Ishikawa (cell line): Measurements from ENCODE around the gene CFAP161.

Experiments
- CEBPB ChIP-seq: IDR thresholded peaks from 2 replicates; pipeline ENCODE4 v1.6.1; 2012
- CREB1 ChIP-seq: IDR thresholded peaks from 2 replicates; pipeline ENCODE4 v1.6.1; 2012; ENCODE audit warnings: low read depth
- EGR1 ChIP-seq: IDR thresholded peaks from 2 replicates; pipeline ENCODE4 v1.6.1; 2012
- EP300 ChIP-seq: IDR thresholded peaks from 2 replicates; pipeline ENCODE4 v1.6.1; 2012; ENCODE audit warnings: borderline replicate concordance
- FOXM1 ChIP-seq: IDR thresholded peaks from 2 replicates; pipeline ENCODE4 v1.6.1; 2012; ENCODE audit warnings: low read depth, borderline replicate concordance
- NFIC ChIP-seq: IDR thresholded peaks from 2 replicates; pipeline ENCODE4 v1.6.1; 2012
- RAD21 ChIP-seq: IDR thresholded peaks from 2 replicates; pipeline ENCODE4 v1.6.1; 2012; ENCODE audit warnings: low read depth
- TAF1 ChIP-seq: IDR thresholded peaks from 2 replicates; pipeline ENCODE4 v1.6.1; 2012; ENCODE audit warnings: low read depth, mild to moderate bottlenecking
- TCF12 ChIP-seq: IDR thresholded peaks from 2 replicates; pipeline ENCODE4 v1.6.1; 2012; ENCODE audit warnings: low read depth
- TEAD4 ChIP-seq: IDR thresholded peaks from 2 replicates; pipeline ENCODE4 v1.6.1; 2012
- YY1 ChIP-seq: IDR thresholded peaks from 2 replicates; pipeline ENCODE4 v1.6.1; 2012; ENCODE audit warnings: low read depth
- ZBTB7A ChIP-seq: IDR thresholded peaks from 2 replicates; pipeline ENCODE4 v1.6.1; 2012; ENCODE audit warnings: low read depth
- TF ChIP-seq, protein P1 (sequence below): IDR thresholded peaks from 2 replicates; pipeline ENCODE4 v1.6.1; 2012; ENCODE audit warnings: low read depth, mild to moderate bottlenecking
- TF ChIP-seq, protein P2 (sequence below): IDR thresholded peaks from 2 replicates; pipeline ENCODE4 v1.6.1; 2012
- TF ChIP-seq, protein P3 (sequence below): IDR thresholded peaks from 2 replicates; pipeline ENCODE4 v1.6.1; 2012

CFAP161 gene

DNA sequence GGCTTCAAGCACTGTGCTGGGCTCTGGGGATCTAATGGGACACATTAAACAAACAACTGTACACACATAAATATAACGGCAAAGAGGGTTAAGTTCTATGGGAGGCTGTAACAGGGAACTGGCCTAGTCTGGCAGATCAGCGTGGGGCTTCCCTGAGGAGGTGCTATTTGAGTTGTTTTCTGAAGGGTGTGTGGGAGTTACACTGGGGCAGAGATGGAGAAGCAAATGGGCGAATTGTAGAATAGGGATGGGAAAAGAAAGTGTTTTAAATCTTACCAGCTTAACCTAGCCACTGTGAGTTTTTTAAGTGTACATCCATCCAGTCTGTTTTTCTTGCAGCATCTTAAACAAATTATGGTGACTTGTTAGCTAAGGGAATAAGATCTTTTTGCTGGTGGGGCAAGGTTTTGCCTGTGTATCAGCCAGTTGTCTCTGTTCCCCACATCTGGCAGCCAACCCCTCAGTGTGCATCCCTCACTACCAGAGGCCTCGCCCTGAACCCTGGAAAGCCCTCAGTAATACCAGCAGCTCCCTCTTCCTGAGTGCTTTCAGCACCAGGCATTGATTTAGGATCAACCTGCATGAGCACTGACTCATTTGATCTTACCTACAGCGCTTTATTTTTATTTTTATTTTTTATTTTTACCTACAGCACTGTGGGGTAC, 51.7 kb downstream of the CFAP161 start:
- TF ChIP-seq NFIC (no peak), FOXM1 (no peak), TCF12 (no peak), YY1 (no peak), CEBPB (no peak), TAF1 (no peak), ZBTB7A (no peak), CREB1 (no peak), EGR1 (no peak), TEAD4 (no peak), EP300 (no peak), RAD21 (no peak)
- TF ChIP-seq, protein P1, sequence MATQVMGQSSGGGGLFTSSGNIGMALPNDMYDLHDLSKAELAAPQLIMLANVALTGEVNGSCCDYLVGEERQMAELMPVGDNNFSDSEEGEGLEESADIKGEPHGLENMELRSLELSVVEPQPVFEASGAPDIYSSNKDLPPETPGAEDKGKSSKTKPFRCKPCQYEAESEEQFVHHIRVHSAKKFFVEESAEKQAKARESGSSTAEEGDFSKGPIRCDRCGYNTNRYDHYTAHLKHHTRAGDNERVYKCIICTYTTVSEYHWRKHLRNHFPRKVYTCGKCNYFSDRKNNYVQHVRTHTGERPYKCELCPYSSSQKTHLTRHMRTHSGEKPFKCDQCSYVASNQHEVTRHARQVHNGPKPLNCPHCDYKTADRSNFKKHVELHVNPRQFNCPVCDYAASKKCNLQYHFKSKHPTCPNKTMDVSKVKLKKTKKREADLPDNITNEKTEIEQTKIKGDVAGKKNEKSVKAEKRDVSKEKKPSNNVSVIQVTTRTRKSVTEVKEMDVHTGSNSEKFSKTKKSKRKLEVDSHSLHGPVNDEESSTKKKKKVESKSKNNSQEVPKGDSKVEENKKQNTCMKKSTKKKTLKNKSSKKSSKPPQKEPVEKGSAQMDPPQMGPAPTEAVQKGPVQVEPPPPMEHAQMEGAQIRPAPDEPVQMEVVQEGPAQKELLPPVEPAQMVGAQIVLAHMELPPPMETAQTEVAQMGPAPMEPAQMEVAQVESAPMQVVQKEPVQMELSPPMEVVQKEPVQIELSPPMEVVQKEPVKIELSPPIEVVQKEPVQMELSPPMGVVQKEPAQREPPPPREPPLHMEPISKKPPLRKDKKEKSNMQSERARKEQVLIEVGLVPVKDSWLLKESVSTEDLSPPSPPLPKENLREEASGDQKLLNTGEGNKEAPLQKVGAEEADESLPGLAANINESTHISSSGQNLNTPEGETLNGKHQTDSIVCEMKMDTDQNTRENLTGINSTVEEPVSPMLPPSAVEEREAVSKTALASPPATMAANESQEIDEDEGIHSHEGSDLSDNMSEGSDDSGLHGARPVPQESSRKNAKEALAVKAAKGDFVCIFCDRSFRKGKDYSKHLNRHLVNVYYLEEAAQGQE: no peak
- TF ChIP-seq, protein P2, sequence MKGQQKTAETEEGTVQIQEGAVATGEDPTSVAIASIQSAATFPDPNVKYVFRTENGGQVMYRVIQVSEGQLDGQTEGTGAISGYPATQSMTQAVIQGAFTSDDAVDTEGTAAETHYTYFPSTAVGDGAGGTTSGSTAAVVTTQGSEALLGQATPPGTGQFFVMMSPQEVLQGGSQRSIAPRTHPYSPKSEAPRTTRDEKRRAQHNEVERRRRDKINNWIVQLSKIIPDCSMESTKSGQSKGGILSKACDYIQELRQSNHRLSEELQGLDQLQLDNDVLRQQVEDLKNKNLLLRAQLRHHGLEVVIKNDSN: no peak
- TF ChIP-seq, protein P3, sequence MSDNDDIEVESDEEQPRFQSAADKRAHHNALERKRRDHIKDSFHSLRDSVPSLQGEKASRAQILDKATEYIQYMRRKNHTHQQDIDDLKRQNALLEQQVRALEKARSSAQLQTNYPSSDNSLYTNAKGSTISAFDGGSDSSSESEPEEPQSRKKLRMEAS: no peak

DNA sequence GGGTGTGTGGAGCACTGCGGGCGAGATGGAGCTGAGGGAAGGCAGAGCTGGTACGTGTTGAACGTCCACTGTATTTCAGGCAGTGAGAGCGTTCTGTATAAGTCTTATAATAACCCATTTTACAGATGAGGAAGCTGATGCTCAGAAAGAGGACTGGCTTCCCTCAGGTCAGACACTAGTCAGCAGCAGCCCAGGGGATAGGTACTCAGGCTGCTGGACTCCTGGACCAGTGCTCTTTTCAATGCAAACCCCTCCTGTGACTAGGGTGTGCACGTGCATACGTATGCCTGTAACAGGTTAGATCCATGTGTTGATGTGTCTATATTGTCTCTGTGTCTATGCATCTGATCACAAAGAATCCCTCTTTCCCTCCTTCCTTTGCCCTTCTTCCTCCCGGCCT, 54.3 kb downstream of the CFAP161 start:
- no peak for TF ChIP-seq CEBPB
- TF ChIP-seq, protein P3: no peak
- no peak for TF ChIP-seq EGR1
- no peak for TF ChIP-seq ZBTB7A
- no peak for TF ChIP-seq FOXM1
- TF ChIP-seq, protein P1: no peak
- TF ChIP-seq TAF1: no peak
- no peak for TF ChIP-seq TEAD4
- TF ChIP-seq NFIC: no peak
- TF ChIP-seq, protein P2: no peak
- no peak for TF ChIP-seq CREB1
- TF ChIP-seq RAD21: no peak
- no peak for TF ChIP-seq TCF12
- TF ChIP-seq EP300: no peak
- no peak for TF ChIP-seq YY1

DNA sequence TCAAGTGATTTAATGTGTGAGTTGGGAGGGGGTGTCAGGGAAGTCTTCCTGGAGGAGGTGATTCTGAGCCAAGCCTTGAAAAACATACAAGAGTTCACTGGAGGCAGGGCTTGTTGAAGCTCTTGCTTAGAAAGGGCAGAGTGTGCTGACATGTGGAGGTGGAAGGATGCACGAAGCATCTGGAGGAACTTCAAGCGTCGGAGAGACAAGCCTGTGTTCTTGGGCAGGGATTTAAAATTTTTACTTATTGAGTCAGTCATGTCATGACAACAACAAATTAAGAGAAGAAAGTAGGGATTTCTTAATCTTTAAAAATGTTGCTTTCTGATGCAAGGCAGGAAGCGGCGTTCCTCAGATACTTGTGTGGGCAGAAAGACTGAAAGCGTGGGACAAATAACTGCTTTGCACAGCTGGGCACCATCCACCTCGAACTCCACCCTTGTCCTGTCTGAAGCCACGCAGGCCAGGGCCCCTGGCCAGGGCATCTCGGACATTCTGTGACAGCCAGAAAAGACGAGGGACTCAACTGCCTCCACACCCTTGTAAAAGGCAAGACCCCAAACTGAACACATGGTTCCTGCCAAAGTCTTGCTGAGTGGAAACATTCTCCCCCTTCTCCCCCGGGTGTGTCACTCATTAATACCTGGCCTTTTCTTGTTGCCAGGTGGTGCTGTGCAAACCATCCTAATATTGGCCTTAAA, 55.7 kb downstream of the CFAP161 start:
- TF ChIP-seq, protein P3: no peak
- TF ChIP-seq, protein P2: no peak
- TF ChIP-seq FOXM1 (no peak), CREB1 (no peak), EP300 (no peak), ZBTB7A (no peak), TCF12 (no peak), YY1 (no peak), EGR1 (no peak), RAD21 (no peak)

DNA sequence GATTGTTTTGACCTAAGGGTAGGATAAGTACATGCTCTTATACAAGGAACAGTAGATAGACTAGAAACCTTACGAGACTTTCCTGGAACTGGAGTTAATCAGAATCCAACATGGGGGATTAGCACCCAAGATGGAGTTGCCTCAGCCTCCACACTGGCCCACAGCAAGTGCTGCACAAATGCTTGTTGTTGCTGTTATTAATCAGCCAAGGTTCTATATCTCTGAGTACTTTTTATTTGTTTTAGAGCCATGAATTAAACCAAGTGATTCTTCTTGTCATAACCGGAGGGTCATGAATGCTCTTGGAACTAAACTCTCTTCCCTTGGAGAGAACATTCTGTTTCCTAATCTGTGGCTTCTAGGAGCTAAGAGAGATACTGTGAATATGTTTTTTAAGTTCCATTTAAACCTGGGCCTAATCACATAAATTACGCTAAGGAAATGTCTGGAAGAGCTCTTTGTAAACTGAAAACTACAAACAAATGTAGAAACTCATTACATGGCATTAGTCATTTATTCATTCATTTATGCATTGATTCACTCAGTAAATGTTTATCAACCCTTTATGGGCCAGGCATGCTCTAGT, 56.9 kb downstream of the CFAP161 start:
- TF ChIP-seq CREB1: no peak
- TF ChIP-seq, protein P2: no peak
- TF ChIP-seq TCF12: no peak
- TF ChIP-seq, protein P3: no peak
- TF ChIP-seq RAD21: no peak
